Epithelial cell of prostate (primary cell): Measurements from ENCODE around the gene PAX5.

Source experiments
- DNase-seq: peaks from one replicate; pipeline ENCODE4 v3.0.0-alpha.2; 2011; ENCODE audit warnings: low read depth, low spot score
- H3K27ac ChIP-seq: fragments of 450-650 bp; 2 replicates; pipeline ENCODE4 v1.5.1; 2017; ENCODE audit warnings: mild to moderate bottlenecking

PAX5 gene

GRCh38 chr9:36911601-36912412 lies 122.3 kb downstream of the PAX5 start:
- DNase-seq: no peak
- no peak overlapping the region for H3K27ac ChIP-seq

GRCh38 chr9:36911037-36911436 lies 123.0 kb downstream of the PAX5 start:
- no peak for DNase-seq
- H3K27ac ChIP-seq: no peak overlapping the region

GRCh38 chr9:36906492-36906891 lies 127.6 kb downstream of the PAX5 start:
- no peak overlapping the region for H3K27ac ChIP-seq
- DNase-seq: no peak

DNA sequence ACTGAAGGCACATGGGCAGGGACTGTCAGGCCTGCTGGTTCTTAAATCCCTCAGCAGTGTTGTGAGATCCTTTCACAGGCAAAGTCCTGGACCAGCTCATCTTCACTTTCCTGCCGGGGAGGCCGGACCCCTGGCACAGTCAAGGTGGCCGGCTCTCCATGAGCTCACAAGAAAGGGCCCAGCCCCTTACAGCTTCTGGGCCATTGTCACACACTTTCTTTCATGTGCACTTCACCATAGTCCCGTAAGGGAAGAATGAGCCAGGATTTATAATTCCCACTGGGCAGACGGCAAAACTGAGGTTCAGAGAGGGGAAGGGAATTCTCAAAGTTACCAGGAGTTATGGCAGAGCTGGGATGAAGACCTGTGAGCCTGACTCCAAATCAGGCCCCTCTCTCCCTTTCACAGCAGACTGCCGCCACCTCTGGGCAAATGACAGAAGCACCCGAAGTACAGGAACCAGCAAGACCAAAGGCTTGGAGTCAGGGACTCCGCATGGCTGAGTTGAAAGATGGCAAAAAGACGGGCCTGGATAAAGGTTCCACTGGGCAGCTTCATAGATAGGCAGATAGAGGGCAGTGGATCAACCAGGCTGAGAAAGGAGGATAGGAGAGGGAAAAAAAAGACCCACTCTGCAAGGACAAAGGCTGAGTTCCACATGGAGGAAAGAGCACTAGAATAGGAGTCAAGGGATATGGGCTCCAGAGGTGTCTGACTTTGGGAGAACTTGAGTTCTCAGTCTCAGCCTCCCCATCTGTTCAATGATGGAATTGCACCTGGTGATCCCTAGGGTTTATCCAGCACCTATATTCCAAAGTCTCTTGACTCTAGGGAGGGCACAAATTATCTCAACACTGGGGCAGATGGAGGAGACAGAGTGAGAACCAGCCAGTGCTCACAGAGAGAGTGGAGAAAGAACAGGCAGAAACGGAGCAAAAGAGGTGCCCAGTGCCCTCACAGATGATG lies 128.7 kb downstream of the PAX5 start:
- H3K27ac ChIP-seq: no peak overlapping the region
- DNase-seq: no peak

DNA sequence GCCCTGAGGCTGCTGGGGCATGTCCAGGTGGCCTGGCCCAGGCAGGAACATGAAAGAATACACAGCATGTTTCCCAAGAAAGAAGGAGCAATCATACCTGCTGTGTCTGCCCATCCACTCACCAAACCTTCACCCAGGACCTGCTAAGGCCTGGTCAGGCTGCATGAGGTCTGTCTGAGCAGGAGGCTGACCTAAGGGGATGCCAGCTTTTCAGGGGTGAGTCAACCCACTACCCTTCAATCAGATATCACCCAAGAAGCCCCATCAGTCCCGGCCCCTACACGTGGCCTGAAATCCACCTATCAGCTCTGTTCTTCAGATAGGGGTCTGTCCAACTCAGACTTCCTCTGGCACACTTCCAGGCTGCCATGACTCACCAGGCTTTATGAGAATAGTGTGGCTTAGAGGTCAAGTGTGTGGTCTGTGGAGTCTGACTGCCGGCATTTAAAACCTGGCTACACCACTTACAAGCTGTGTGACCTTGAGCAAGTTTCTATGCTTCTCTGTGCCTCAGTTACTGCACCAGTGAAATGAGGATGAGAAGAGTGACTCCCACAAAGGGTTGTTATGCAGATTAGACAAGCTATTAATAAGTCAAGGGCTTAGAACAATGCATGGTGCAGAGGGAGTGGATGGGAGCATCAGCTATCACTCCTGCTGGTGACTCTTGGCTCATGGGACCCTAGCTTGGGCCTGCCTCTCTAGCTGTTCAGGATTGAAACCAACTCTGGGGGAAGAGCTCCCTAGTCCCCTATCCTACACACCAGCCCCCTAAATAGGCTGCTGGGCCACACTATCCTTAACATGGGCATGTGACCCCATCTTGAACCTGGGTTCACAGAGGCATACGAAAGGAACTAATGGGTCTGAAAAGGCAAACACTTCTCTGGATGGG lies 130.3 kb downstream of the PAX5 start:
- no peak for DNase-seq
- H3K27ac ChIP-seq: no peak overlapping the region

DNA sequence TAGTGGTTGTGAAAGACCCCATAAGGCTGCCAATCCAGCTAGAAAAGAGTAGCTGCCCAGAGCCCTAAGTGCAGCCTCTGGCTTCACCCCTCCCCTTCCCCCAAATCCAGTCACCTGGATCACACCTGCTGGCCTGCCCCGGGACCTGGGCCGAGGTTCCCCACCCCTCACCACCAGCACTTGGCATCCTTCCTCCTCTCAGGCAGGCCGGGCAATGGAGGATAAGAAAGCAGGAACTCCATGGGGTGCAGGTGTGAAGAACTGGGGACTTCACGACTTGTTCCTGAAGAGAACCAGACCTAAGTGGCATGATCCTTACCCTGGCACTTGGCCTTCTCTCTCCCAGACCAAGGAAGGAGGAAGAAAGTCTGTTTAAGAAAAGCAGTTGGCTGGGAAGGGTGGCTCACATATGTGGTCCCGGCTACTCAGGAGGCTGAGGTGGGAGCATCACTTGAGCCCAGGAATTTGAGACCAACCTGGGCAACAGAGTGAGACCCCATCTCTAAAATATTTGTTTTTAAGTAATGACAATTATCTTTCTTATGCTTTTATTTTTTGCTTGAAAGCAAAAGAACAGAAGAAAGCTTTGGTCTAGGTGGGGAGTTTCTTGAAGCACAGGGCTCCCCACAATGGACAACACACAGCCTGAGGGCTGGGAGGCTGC lies 131.1 kb downstream of the PAX5 start:
- H3K27ac ChIP-seq: no peak overlapping the region
- DNase-seq: no peak

DNA sequence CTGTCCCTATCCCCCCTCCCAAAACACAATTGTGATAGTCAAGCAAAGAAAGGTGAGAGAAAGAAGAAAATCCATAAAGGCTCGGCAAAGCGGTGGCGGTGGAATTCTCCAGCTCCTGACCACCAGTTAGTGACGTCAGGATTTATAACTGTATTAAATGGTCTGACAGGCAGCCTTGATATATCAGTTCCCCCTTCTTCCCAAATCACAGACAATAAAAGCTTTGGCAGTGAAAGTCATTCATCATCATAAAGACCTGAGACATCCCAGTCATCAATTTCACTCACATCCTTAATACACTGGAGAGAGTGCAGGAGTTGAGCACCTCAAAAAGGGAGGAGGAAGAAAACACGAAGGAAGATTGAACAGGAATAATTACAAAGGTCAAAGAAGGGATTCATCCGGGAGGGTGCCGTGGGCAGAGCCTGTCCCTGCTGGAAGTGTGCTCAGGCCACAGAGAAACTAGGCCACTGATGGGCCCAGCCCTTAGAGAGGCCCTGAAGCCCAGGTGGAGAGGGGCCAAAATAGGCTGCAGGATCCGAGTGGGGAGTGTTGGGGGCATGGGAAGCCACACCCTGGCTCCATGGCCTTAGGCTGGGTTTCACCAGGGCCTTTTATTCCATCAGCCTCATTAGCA lies 131.9 kb downstream of the PAX5 start:
- no peak for DNase-seq
- H3K27ac ChIP-seq: no peak overlapping the region

DNA sequence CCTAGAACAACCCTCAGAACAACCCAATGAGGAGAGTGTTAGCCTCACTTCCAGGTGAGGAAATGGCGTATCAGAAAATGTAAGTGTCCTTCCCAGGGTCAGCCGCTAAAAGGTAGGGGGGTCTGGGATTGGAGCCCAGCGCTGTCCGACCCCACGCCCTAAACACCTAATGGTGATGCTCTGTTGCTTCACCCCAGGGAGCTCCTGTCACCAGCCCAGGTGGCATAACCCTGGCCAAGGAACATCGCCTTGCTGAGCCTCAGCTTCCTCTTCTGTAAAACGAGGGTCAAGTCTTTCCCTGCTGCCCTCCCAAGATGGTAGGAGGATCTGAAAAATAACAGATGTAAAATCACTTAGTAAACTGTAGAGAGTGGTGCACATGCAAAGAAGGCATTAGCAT lies 132.5 kb downstream of the PAX5 start:
- no peak for DNase-seq
- no peak overlapping the region for H3K27ac ChIP-seq

GRCh38 chr9:36900856-36901220 lies 133.2 kb downstream of the PAX5 start:
- no peak for DNase-seq

GRCh38 chr9:36900136-36900855 lies 133.8 kb downstream of the PAX5 start:
- DNase-seq: no peak
- no peak overlapping the region for H3K27ac ChIP-seq

More at GRCh38 chr9:36900856-36901220, 133.2 kb downstream of the PAX5 start:
- no peak overlapping the region for H3K27ac ChIP-seq

- no peak overlapping the region for H3K27ac ChIP-seq
- DNase-seq: no peak
These were observed 134.7 kb downstream of the PAX5 start for GRCh38 chr9:36899406-36899805.

- DNase-seq: no peak
- H3K27ac ChIP-seq: no peak overlapping the region
These were observed 135.5 kb downstream of the PAX5 start for GRCh38 chr9:36898431-36899020.

DNA sequence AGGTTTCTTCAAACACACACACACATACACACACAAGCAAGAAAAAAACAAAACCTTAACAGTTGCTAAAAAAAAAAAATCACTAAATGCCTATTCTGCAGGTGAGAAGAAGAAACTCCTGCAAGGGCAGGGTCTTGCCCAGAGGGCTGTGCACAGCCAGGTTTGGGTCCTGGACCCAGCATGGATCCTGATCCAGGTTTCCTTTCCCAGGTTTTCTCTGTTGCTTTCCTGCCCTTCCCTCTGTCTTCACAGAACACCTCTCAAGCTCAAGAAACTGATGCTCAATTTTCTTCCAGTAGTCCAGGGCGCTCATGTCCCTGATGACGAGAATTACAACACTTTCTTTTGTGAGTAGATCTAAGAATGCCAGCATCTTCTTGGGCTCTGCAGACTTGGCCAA lies 136.6 kb downstream of the PAX5 start:
- no peak for DNase-seq
- H3K27ac ChIP-seq: no peak overlapping the region

GRCh38 chr9:36897019-36897418 lies 137.0 kb downstream of the PAX5 start:
- no peak overlapping the region for H3K27ac ChIP-seq
- DNase-seq: no peak

GRCh38 chr9:36896296-36896695 lies 137.8 kb downstream of the PAX5 start:
- DNase-seq: no peak
- no peak overlapping the region for H3K27ac ChIP-seq

DNA sequence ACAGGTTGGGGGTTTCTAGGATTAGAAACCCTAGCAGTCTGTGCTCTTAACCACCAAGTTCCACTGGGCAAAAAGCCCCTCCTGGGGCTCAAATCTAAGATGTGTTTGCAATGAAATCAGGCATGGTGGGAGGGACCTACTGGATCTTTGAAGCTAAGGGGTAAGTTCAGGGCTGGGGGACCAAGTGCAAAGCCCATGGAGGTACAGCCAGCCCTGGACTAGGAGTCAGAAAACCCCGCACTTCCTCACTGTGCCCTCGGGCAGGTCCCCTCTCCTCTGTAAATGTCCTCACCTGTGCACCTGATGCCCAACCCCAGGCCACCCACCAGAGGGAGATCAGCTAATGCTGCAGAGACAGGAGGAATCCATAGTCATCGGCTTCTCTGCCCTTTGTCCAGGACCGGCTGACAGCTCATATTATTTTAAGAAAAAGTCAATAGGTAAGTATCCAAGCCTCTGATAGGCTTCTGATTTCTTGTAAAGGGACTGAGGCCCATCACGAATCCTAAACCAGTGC lies 138.3 kb downstream of the PAX5 start:
- H3K27ac ChIP-seq: no peak overlapping the region
- DNase-seq: no peak

GRCh38 chr9:36894695-36895310 lies 139.3 kb downstream of the PAX5 start:
- H3K27ac ChIP-seq: no peak overlapping the region
- DNase-seq: no peak

- DNase-seq: no peak
- H3K27ac ChIP-seq: no peak overlapping the region
These were observed 140.2 kb downstream of the PAX5 start for GRCh38 chr9:36893911-36894310.
